ENCODE results near the gene STC2. TPM values are rescaled to one million over a fixed set of nuclear protein-coding genes. Genes with fewer than 3 reads are reported as not detected.

The STC2 gene
- polyA plus RNA-seq, 1 donor, result 1.3 TPM

- no CpG with 5 or more reads among the region's 13 CpGs for WGBS (ENCODE audit: insufficient coverage, low lambda C conversion rate)
- Histone ChIP-seq H3K36me3 (ENCODE audit: control insufficient read depth, insufficient read depth, low read length) (no peaks in the 10 kb centered on the region), H3K27ac (ENCODE audit: low read length) (no peak overlapping the region), H3K9me3 (ENCODE audit: control insufficient read depth, low read depth, low read length) (no peaks in the 10 kb centered on the region), H3K27me3 (ENCODE audit: control insufficient read depth, insufficient read depth, low read length) (peaks cover 23% of the 10 kb centered on the region), H3K4me1 (ENCODE audit: control insufficient read depth, insufficient read depth, low read length) (no peaks in the 10 kb centered on the region), H3K4me3 (ENCODE audit: low read length) (no peak overlapping the region)
- no peak for DNase-seq
Observed at GRCh38 chr5:173303878-173304590, 24.2 kb downstream of the STC2 start.

GRCh38 chr5:173302546-173303155, 25.6 kb downstream of the STC2 start:
- 63% methylated on average over 2 of the region's 6 CpGs for WGBS (ENCODE audit: insufficient coverage, low lambda C conversion rate)
- DNase-seq, result no peak
- H3K27me3 ChIP-seq (ENCODE audit: control insufficient read depth, insufficient read depth, low read length), result peaks cover 23% of the 10 kb centered on the region

GRCh38 chr5:173301695-173302545, 26.3 kb downstream of the STC2 start:
- H3K9me3 ChIP-seq (ENCODE audit: control insufficient read depth, low read depth, low read length), result no peaks in the 10 kb centered on the region
- no peak overlapping the region for H3K27ac ChIP-seq (ENCODE audit: low read length)
- peak in 1 of 2 donors; percentile 41 for DNase-seq
- H3K36me3 ChIP-seq (ENCODE audit: control insufficient read depth, insufficient read depth, low read length), result no peaks in the 10 kb centered on the region
- WGBS (ENCODE audit: insufficient coverage, low lambda C conversion rate), result no CpG with 5 or more reads among the region's 17 CpGs
- no peak overlapping the region for H3K4me3 ChIP-seq (ENCODE audit: low read length)
- peaks cover 23% of the 10 kb centered on the region for H3K27me3 ChIP-seq (ENCODE audit: control insufficient read depth, insufficient read depth, low read length)
- H3K4me1 ChIP-seq (ENCODE audit: control insufficient read depth, insufficient read depth, low read length), result no peaks in the 10 kb centered on the region

More at GRCh38 chr5:173302546-173303155, 25.6 kb downstream of the STC2 start:
- H3K4me3 ChIP-seq (ENCODE audit: low read length), result no peak overlapping the region
- no peaks in the 10 kb centered on the region for H3K9me3 ChIP-seq (ENCODE audit: control insufficient read depth, low read depth, low read length)
- no peaks in the 10 kb centered on the region for H3K36me3 ChIP-seq (ENCODE audit: control insufficient read depth, insufficient read depth, low read length)
- H3K4me1 ChIP-seq (ENCODE audit: control insufficient read depth, insufficient read depth, low read length), result no peaks in the 10 kb centered on the region
- no peak overlapping the region for H3K27ac ChIP-seq (ENCODE audit: low read length)

GRCh38 chr5:173300389-173301047, 27.7 kb downstream of the STC2 start:
- peaks cover 26% of the 10 kb centered on the region for H3K27me3 ChIP-seq (ENCODE audit: control insufficient read depth, insufficient read depth, low read length)
- 100% methylated on average over 1 of the region's 6 CpGs for WGBS (ENCODE audit: insufficient coverage, low lambda C conversion rate)
- DNase-seq, result no peak
- no peaks in the 10 kb centered on the region for H3K4me1 ChIP-seq (ENCODE audit: control insufficient read depth, insufficient read depth, low read length)
- H3K4me3 ChIP-seq (ENCODE audit: low read length), result no peak overlapping the region
- H3K27ac ChIP-seq (ENCODE audit: low read length), result no peak overlapping the region
- H3K9me3 ChIP-seq (ENCODE audit: control insufficient read depth, low read depth, low read length), result no peaks in the 10 kb centered on the region
- no peaks in the 10 kb centered on the region for H3K36me3 ChIP-seq (ENCODE audit: control insufficient read depth, insufficient read depth, low read length)

- no peaks in the 10 kb centered on the region for H3K4me1 ChIP-seq (ENCODE audit: control insufficient read depth, insufficient read depth, low read length)
- peaks cover 26% of the 10 kb centered on the region for H3K27me3 ChIP-seq (ENCODE audit: control insufficient read depth, insufficient read depth, low read length)
- no CpG with 5 or more reads among the region's 7 CpGs for WGBS (ENCODE audit: insufficient coverage, low lambda C conversion rate)
- H3K9me3 ChIP-seq (ENCODE audit: control insufficient read depth, low read depth, low read length), result no peaks in the 10 kb centered on the region
- no peak overlapping the region for H3K27ac ChIP-seq (ENCODE audit: low read length)
- no peak for DNase-seq
- no peaks in the 10 kb centered on the region for H3K36me3 ChIP-seq (ENCODE audit: control insufficient read depth, insufficient read depth, low read length)
- H3K4me3 ChIP-seq (ENCODE audit: low read length), result no peak overlapping the region
Observed at GRCh38 chr5:173299820-173300219, 28.4 kb downstream of the STC2 start.

GRCh38 chr5:173298213-173298926, 29.8 kb downstream of the STC2 start:
- DNase-seq, result no peak
- Histone ChIP-seq H3K9me3 (ENCODE audit: control insufficient read depth, low read depth, low read length) (no peaks in the 10 kb centered on the region), H3K4me1 (ENCODE audit: control insufficient read depth, insufficient read depth, low read length) (peaks cover 3% of the 10 kb centered on the region), H3K36me3 (ENCODE audit: control insufficient read depth, insufficient read depth, low read length) (no peaks in the 10 kb centered on the region), H3K27me3 (ENCODE audit: control insufficient read depth, insufficient read depth, low read length) (peaks cover 24% of the 10 kb centered on the region), H3K4me3 (ENCODE audit: low read length) (no peak overlapping the region), H3K27ac (ENCODE audit: low read length) (no peak overlapping the region)
- WGBS (ENCODE audit: insufficient coverage, low lambda C conversion rate), result 100% methylated on average over 1 of the region's 19 CpGs

- DNase-seq, result no peak
- WGBS (ENCODE audit: insufficient coverage, low lambda C conversion rate), result no CpG with 5 or more reads among the region's 8 CpGs
- H3K4me3 ChIP-seq (ENCODE audit: low read length), result no peak overlapping the region
Observed at GRCh38 chr5:173297813-173298212, 30.4 kb downstream of the STC2 start.

GRCh38 chr5:173296737-173297676, 31.2 kb downstream of the STC2 start:
- no peak for DNase-seq
- no peaks in the 10 kb centered on the region for H3K9me3 ChIP-seq (ENCODE audit: control insufficient read depth, low read depth, low read length)
- H3K4me3 ChIP-seq (ENCODE audit: low read length), result no peak overlapping the region
- H3K36me3 ChIP-seq (ENCODE audit: control insufficient read depth, insufficient read depth, low read length), result no peaks in the 10 kb centered on the region
- peaks cover 28% of the 10 kb centered on the region for H3K27me3 ChIP-seq (ENCODE audit: control insufficient read depth, insufficient read depth, low read length)
- H3K27ac ChIP-seq (ENCODE audit: low read length), result no peak overlapping the region
- WGBS (ENCODE audit: insufficient coverage, low lambda C conversion rate), result no CpG with 5 or more reads among the region's 25 CpGs
- peaks cover 3% of the 10 kb centered on the region for H3K4me1 ChIP-seq (ENCODE audit: control insufficient read depth, insufficient read depth, low read length)

More at GRCh38 chr5:173297813-173298212, 30.4 kb downstream of the STC2 start:
- Histone ChIP-seq H3K4me1 (ENCODE audit: control insufficient read depth, insufficient read depth, low read length) (peaks cover 3% of the 10 kb centered on the region), H3K27me3 (ENCODE audit: control insufficient read depth, insufficient read depth, low read length) (peaks cover 23% of the 10 kb centered on the region), H3K27ac (ENCODE audit: low read length) (no peak overlapping the region), H3K9me3 (ENCODE audit: control insufficient read depth, low read depth, low read length) (no peaks in the 10 kb centered on the region), H3K36me3 (ENCODE audit: control insufficient read depth, insufficient read depth, low read length) (no peaks in the 10 kb centered on the region)

- no peak for DNase-seq
- peaks cover 3% of the 10 kb centered on the region for H3K4me1 ChIP-seq (ENCODE audit: control insufficient read depth, insufficient read depth, low read length)
- peaks cover 38% of the 10 kb centered on the region for H3K27me3 ChIP-seq (ENCODE audit: control insufficient read depth, insufficient read depth, low read length)
- H3K27ac ChIP-seq (ENCODE audit: low read length), result no peak overlapping the region
- H3K9me3 ChIP-seq (ENCODE audit: control insufficient read depth, low read depth, low read length), result no peaks in the 10 kb centered on the region
- whole genome bisulfite sequencing (ENCODE audit: insufficient coverage, low lambda C conversion rate), result no CpG with 5 or more reads among the region's 1 CpG
- H3K4me3 ChIP-seq (ENCODE audit: low read length), result no peak overlapping the region
- no peaks in the 10 kb centered on the region for H3K36me3 ChIP-seq (ENCODE audit: control insufficient read depth, insufficient read depth, low read length)
Observed at GRCh38 chr5:173295796-173296195, 32.4 kb downstream of the STC2 start.
